Uterus (tissue), 2 donors: ENCODE data around the gene PDE1C.

Source experiments
- POLR2A ChIP-seq, 2 donors: fragments of 450-650 bp; IDR thresholded peaks; one replicate each; pipeline ENCODE4 v1.6.1; 2016; ENCODE audit warnings: antibody characterized with exemption in 2 of 2, mild to moderate bottlenecking in 1 of 2, moderate library complexity in 1 of 2
- TF ChIP-seq, protein P1 (sequence below), 4 experiments: fragments of 200-600 bp in 2 of 4; fragments of 450-650 bp in 2 of 4; sonication (generic) in 2 of 4; IDR thresholded peaks; one replicate each; pipeline ENCODE4 v1.5.1; 2016 to 2019; ENCODE audit warnings: antibody characterized with exemption in 4 of 4, mild to moderate bottlenecking in 2 of 4, moderate library complexity in 1 of 4

DNA sequence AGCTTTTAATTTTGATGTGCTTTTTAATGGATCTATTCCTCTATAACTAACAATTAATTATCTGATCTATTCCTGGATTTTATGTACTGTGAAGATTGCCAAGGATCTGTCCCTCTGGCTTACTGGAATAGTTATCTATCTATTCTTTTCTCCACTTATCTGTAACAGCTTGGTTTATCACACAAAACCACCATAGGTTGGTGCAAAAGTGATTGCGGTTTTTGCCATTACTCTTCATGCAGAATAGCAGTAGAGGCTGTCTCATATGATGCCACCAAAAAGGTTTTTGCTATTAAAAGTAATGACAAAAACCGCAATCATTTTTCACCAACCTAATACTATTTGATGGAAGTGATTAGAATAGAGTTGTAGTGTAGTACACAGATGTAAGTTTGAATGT lies 115.7 kb downstream of the PDE1C start:
- TF ChIP-seq, protein P1, sequence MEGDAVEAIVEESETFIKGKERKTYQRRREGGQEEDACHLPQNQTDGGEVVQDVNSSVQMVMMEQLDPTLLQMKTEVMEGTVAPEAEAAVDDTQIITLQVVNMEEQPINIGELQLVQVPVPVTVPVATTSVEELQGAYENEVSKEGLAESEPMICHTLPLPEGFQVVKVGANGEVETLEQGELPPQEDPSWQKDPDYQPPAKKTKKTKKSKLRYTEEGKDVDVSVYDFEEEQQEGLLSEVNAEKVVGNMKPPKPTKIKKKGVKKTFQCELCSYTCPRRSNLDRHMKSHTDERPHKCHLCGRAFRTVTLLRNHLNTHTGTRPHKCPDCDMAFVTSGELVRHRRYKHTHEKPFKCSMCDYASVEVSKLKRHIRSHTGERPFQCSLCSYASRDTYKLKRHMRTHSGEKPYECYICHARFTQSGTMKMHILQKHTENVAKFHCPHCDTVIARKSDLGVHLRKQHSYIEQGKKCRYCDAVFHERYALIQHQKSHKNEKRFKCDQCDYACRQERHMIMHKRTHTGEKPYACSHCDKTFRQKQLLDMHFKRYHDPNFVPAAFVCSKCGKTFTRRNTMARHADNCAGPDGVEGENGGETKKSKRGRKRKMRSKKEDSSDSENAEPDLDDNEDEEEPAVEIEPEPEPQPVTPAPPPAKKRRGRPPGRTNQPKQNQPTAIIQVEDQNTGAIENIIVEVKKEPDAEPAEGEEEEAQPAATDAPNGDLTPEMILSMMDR (IDR thresholded peaks at IDR 0.05), result no peak
- TF ChIP-seq POLR2A (IDR thresholded peaks at IDR 0.05), result no peak
